Endothelial cell of umbilical vein (primary cell): Measurements from ENCODE around the gene SLMAP. TPM values are rescaled to one million over a fixed set of nuclear protein-coding genes. Genes with fewer than 3 reads are reported as not detected.

Experiments used
- BruUV-seq: library from RNA; stranded (reverse); fragments of 400-500 nt; replicated peaks from 2 replicates; lab custom pipeline; 2021; lab: Mats Ljungman, UMichigan
- CTCF ChIA-PET: fragments of 300-600, 350-600 bp; sonication (Branson Sonifier 250); formaldehyde crosslinking; loops from one replicate; lab custom pipeline; 2021; ENCODE audit warnings: antibody characterized with exemption, inconsistent platforms; lab: Charles Lee
- POLR2A ChIA-PET: fragments of 300-600, 350-600 bp; sonication (Branson Sonifier 250); formaldehyde crosslinking; loops from one replicate; lab custom pipeline; 2021; ENCODE audit warnings: antibody characterized with exemption, inconsistent platforms; lab: Charles Lee
- DNase-seq: peaks from one replicate; pipeline ENCODE4 v3.0.0-alpha.2; 2011; ENCODE audit warnings: low read depth, low spot score
- FAIRE-seq: peaks from 2 replicates; lab custom pipeline; 2011; peaks lifted over from hg19 to GRCh38; lab: Jason Lieb, UNC
- H2AFZ ChIP-seq: 2 replicates; pipeline ENCODE4 v1.6.0; 2012; ENCODE audit warnings: low read depth, low read length, control low read depth, inconsistent platforms
- H3K27ac ChIP-seq: 2 replicates; pipeline ENCODE4 v1.5.1; 2011; ENCODE audit warnings: low read depth, mild to moderate bottlenecking, control low read depth, low read length, moderate library complexity; ENCODE audit not compliant: insufficient read depth
- H3K27me3 ChIP-seq, 2 experiments: 2 replicates each; pipeline versions ENCODE4 v1.6.0 to v1.6.1; 2011; ENCODE audit warnings: low read length in 2 of 2, mixed read lengths in 1 of 2; ENCODE audit not compliant: control insufficient read depth in 2 of 2, insufficient read depth in 2 of 2
- H3K36me3 ChIP-seq, 2 experiments: 2 replicates in 1 of 2; 3 replicates in 1 of 2; pipeline ENCODE4 v1.5.1; 2011; ENCODE audit warnings: low read length in 2 of 2, mild to moderate bottlenecking in 1 of 2, moderate library complexity in 1 of 2; ENCODE audit not compliant: control insufficient read depth in 2 of 2, insufficient read depth in 2 of 2; ENCODE audit errors: extremely low read depth in 1 of 2
- H3K4me1 ChIP-seq: 3 replicates; pipeline ENCODE4 v1.5.1; 2011; ENCODE audit warnings: mild to moderate bottlenecking, low read length; ENCODE audit not compliant: control insufficient read depth, insufficient read depth; ENCODE audit errors: extremely low read depth
- H3K4me2 ChIP-seq: 2 replicates; pipeline ENCODE4 v1.6.1; 2011; ENCODE audit warnings: low read length, control low read depth, mixed read lengths; ENCODE audit not compliant: insufficient read depth
- H3K4me3 ChIP-seq, 3 experiments: fragments of 200-600 bp in 1 of 3; sonication (generic), shearing (Covaris generic) in 1 of 3; replicated peaks in 1 of 3; 2 replicates each; pipeline ENCODE4 v1.5.1; 2011 to 2016; ENCODE audit warnings: control low read depth in 3 of 3, low read length in 3 of 3, mild to moderate bottlenecking in 2 of 3, inconsistent platforms in 1 of 3, low read depth in 1 of 3, moderate library complexity in 1 of 3; ENCODE audit not compliant: insufficient read depth in 1 of 3
- H3K79me2 ChIP-seq: 2 replicates; pipeline ENCODE4 v1.6.0; 2012; ENCODE audit warnings: low read length, inconsistent platforms; ENCODE audit not compliant: control insufficient read depth, insufficient read depth
- H3K9ac ChIP-seq: replicated peaks from 2 replicates; pipeline ENCODE3; 2011; ENCODE audit warnings: low read length, control low read depth; ENCODE audit not compliant: insufficient read depth; ENCODE audit errors: extremely low read depth
- H3K9me1 ChIP-seq: replicated peaks from 3 replicates; pipeline ENCODE4 v1.6.0; 2011; ENCODE audit warnings: mild to moderate bottlenecking, low read length; ENCODE audit not compliant: control insufficient read depth, insufficient read depth; ENCODE audit errors: extremely low read depth
- H3K9me3 ChIP-seq: replicated peaks from 2 replicates; pipeline ENCODE4 v1.5.1; 2012; ENCODE audit warnings: low read length, inconsistent platforms; ENCODE audit not compliant: control insufficient read depth, insufficient read depth
- H4K20me1 ChIP-seq: replicated peaks from 2 replicates; pipeline ENCODE3; 2011; ENCODE audit warnings: mild to moderate bottlenecking, low read length; ENCODE audit not compliant: control insufficient read depth, insufficient read depth; ENCODE audit errors: extremely low read depth
- CTCF ChIP-seq, 2 donors: IDR thresholded peaks; 1 replicate in 1 of 2; 2 replicates in 1 of 2; pipeline ENCODE4 v1.5.1; 2011; ENCODE audit warnings: low read length in 2 of 2, mild to moderate bottlenecking in 2 of 2, moderate library complexity in 2 of 2, control low read depth in 1 of 2, inconsistent platforms in 1 of 2, low read depth in 1 of 2; ENCODE audit not compliant: insufficient read depth in 1 of 2; ENCODE audit errors: extremely low read depth in 1 of 2
- EZH2 ChIP-seq: IDR thresholded peaks from 2 replicates; pipeline ENCODE4 v1.6.1; 2012; ENCODE audit warnings: borderline replicate concordance, low read depth, mild to moderate bottlenecking, moderate library complexity, low read length, inconsistent platforms; ENCODE audit not compliant: severe bottlenecking
- FOS ChIP-seq: IDR thresholded peaks from 2 replicates; pipeline ENCODE4 v1.6.1; 2011; ENCODE audit warnings: mild to moderate bottlenecking, low read length, moderate library complexity, borderline replicate concordance; ENCODE audit not compliant: insufficient read depth
- GATA2 ChIP-seq: IDR thresholded peaks from 2 replicates; pipeline ENCODE4 v1.7.0; 2011; ENCODE audit warnings: low read depth, mild to moderate bottlenecking, moderate library complexity, mixed read lengths, low read length; ENCODE audit not compliant: insufficient read length, insufficient read depth
- JUN ChIP-seq: IDR thresholded peaks from 2 replicates; pipeline ENCODE4 v1.6.1; 2011; ENCODE audit warnings: borderline replicate concordance, low read depth; ENCODE audit not compliant: insufficient read length, insufficient read depth
- MAX ChIP-seq: IDR thresholded peaks from 2 replicates; pipeline ENCODE4 v1.6.1; 2011; ENCODE audit not compliant: insufficient read depth, insufficient read length
- MYC ChIP-seq: IDR thresholded peaks from one replicate; pipeline ENCODE4 v1.6.1; 2011; ENCODE audit warnings: mild to moderate bottlenecking, low read depth, low read length
- POLR2A ChIP-seq: IDR thresholded peaks from 2 replicates; pipeline ENCODE4 v1.6.1; 2012; ENCODE audit warnings: low read depth, mild to moderate bottlenecking, control low read depth, low read length
- POLR2AphosphoS5 ChIP-seq: IDR thresholded peaks from 2 replicates; pipeline ENCODE4 v1.6.1; 2012; ENCODE audit warnings: low read depth, mild to moderate bottlenecking, control low read depth, low read length, moderate library complexity; ENCODE audit not compliant: insufficient read depth
- dilution Hi-C: fragments of 300-500 bp; cut with MboI; formaldehyde crosslinking; loops from one replicate; pipeline ENCODE4 v1.15.0; 2019; ENCODE audit warnings: low sequenced_read_pairs; ENCODE audit not compliant: extremely low pct_ligation_motif_present
- intact Hi-C: fragments of 100-400 bp; cut with micrococcal nuclease; formaldehyde crosslinking; loops from one replicate; pipeline ENCODE4 v1.10.0; 2022
- polyA plus RNA-seq, 4 experiments: library from polyadenylated mRNA; depleted of rRNA in 3 of 4; stranded (reverse) in 3 of 4; unstranded in 1 of 4; fragments of >200 nt; gene quantifications; 2 replicates each; pipeline versions ENCODE4 v1.2.1 to v1.2.3, GENCODE V29; 2011 to 2012; ENCODE audit warnings: missing spikeins in 1 of 4
- total RNA-seq: library from RNA; stranded (reverse); gene quantifications from 2 replicates; pipeline ENCODE4 v1.2.3, GENCODE V29; 2021

SLMAP gene
- total and polyA plus RNA-seq, 2 donors (not counting 3 experiments of a cell fraction or from before 2014, with no cell fraction given), result 9.8 to 54.7 TPM

DNA sequence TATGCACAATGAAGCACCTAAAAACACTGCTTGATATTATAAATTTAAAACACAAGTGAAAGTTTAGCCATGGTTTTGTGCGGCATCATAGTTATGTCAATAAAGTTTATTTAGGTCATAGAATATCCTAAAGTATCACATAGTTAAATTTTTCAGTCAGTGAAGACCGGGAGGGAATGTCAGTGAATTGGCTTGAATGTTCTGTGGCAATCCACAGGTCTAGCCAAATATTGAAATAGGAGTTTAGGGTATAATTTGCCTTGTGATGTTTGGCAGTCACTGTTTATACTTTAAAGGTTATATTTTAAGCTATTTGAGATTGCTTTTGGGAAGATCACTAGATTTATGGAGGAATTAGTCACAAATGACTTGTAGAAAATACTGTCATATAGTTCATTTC lies 172.4 kb downstream of the SLMAP start:
- Histone ChIP-seq H3K9ac (no peak overlapping the region), H3K27me3 (no peaks in the 10 kb centered on the region), H3K79me2 (no peaks in the 10 kb centered on the region), H2AFZ (no peak overlapping the region), H3K27ac (no peak overlapping the region), H3K9me1 (no peaks in the 10 kb centered on the region), H3K9me3 (no peaks in the 10 kb centered on the region), H3K4me3 (no peak overlapping the region), H3K4me2 (no peak overlapping the region), H4K20me1 (no peaks in the 10 kb centered on the region), H3K36me3 (no peaks in the 10 kb centered on the region), H3K4me1 (no peaks in the 10 kb centered on the region)
- intact Hi-C loops, result no loop called here
- FAIRE-seq (no peak), DNase-seq (no peak)
- ChIA-PET POLR2A (no interaction called here), CTCF (interaction anchor here (1.1 to 1.5 kb wide), 3 partner anchors 10 to 16 kb away, joined by 3 to 6 read pairs (median 3); no protein-coding TSS in a partner anchor)
- dilution Hi-C loops, result loop anchor here (25.0 kb wide), 1 partner anchor 109 kb away; no protein-coding TSS in a partner anchor
- TF ChIP-seq JUN (no peak), MAX (no peak), CTCF (IDR thresholded peaks at IDR 0.05; ENCODE audit: extremely low read depth in 1 of 2, insufficient read depth in 1 of 2, low read depth in 1 of 2, low read length in 2 of 2) (no peak), GATA2 (no peak), MYC (no peak), EZH2 (no peak), POLR2A (no peak), POLR2AphosphoS5 (no peak), FOS (no peak)
- no TSS peak for BruUV-seq
